Mucosa of descending colon (tissue), 3 donors: Measurements from ENCODE around the gene BCL10. TPM values are rescaled to one million over a fixed set of nuclear protein-coding genes. Genes with fewer than 3 reads are reported as not detected.

ENCODE experiments used
- ATAC-seq: fragments of 200-7000 bp; cut with Tn5 transposase; one replicate; pipeline ENCODE4 v1.9.1; 2020; ENCODE audit warnings: mild to moderate bottlenecking, moderate library complexity
- DNase-seq, 3 donors: peaks; one replicate each; pipeline ENCODE4 v3.0.0-alpha.2; 2020
- H3K36me3 ChIP-seq: fragments of 200-600 bp; one replicate; pipeline ENCODE4 v1.8.0; 2021; ENCODE audit warnings: low read depth, mild to moderate bottlenecking
- H3K4me1 ChIP-seq: fragments of 200-600 bp; one replicate; pipeline ENCODE4 v1.8.0; 2021; ENCODE audit warnings: low read depth, mild to moderate bottlenecking
- H3K4me3 ChIP-seq: fragments of 200-600 bp; one replicate; pipeline ENCODE4 v1.8.0; 2021; ENCODE audit warnings: mild to moderate bottlenecking
- H3K9me3 ChIP-seq: fragments of 200-600 bp; one replicate; pipeline ENCODE4 v1.8.0; 2021; ENCODE audit warnings: mild to moderate bottlenecking
- CTCF ChIP-seq: fragments of 200-600 bp; IDR thresholded peaks from one replicate; pipeline ENCODE4 v1.8.0; 2022; ENCODE audit warnings: antibody characterized with exemption, mild to moderate bottlenecking
- intact Hi-C, 2 donors: fragments of 100-400 bp; cut with DNase I in 1 of 2; cut with micrococcal nuclease in 1 of 2; formaldehyde crosslinking; loops; one replicate each; pipeline versions ENCODE4 v1.11.0 to v1.11.1; 2022; cut with DNase I, micrococcal nuclease
- total RNA-seq, 3 donors: library from RNA; stranded (reverse); fragmentation: NEBNext Ultra II Directional in 2 of 3; extraction: Animal tissue kit (Norgen Biotek cat#: 25700) in 2 of 3; gene quantifications; one replicate each; pipeline versions ENCODE4 v1.2.1 to v1.2.4, GENCODE V29; 2021 to 2023
- donor health status: DM: no; HTN: no; CAD: no; lungs with moderate emphysema.
- donor health status: DM: no; HTN: no; CAD: no.
- donor health status: DM: no; HTN: yes; CAD: no.

BCL10 gene
- total RNA-seq, 3 donors from 2014 or later, result 63.5 to 128 (median 121) TPM

- DNase-seq (no peak), ATAC-seq (no peak)
- intact Hi-C loops, result no loop called here
- no peak for TF ChIP-seq CTCF
- Histone ChIP-seq H3K9me3 (no peaks in the 10 kb centered on the region), H3K36me3 (no peaks in the 10 kb centered on the region), H3K4me3 (no peak overlapping the region), H3K4me1 (no peaks in the 10 kb centered on the region)
Measured at GRCh38 chr1:85320371-85321131, 44.1 kb upstream of the BCL10 start.

GRCh38 chr1:85319931-85320330, 43.5 kb upstream of the BCL10 start:
- H3K9me3 ChIP-seq, result no peaks in the 10 kb centered on the region
- intact Hi-C loops, result loop anchor here in 1 of 2 donors (10.0 kb wide), 1 partner anchor 265 kb away; the partner anchor contains the start of gene CCN1

GRCh38 chr1:85319491-85319890, 43.1 kb upstream of the BCL10 start:
- ATAC-seq, result no peak
- Histone ChIP-seq H3K4me3 (no peak overlapping the region), H3K4me1 (no peaks in the 10 kb centered on the region), H3K36me3 (no peaks in the 10 kb centered on the region), H3K9me3 (no peaks in the 10 kb centered on the region)
- no peak for DNase-seq
- intact Hi-C loops, result loop anchor here in 1 of 2 donors (10.0 kb wide), 1 partner anchor 265 kb away; the partner anchor contains the start of gene CCN1
- no peak for TF ChIP-seq CTCF

More at GRCh38 chr1:85319931-85320330, 43.5 kb upstream of the BCL10 start:
- ATAC-seq (no peak), DNase-seq (no peak)
- H3K4me1 ChIP-seq, result no peaks in the 10 kb centered on the region
- H3K4me3 ChIP-seq, result no peak overlapping the region
- TF ChIP-seq CTCF, result no peak
- H3K36me3 ChIP-seq, result no peaks in the 10 kb centered on the region

GRCh38 chr1:85318217-85318616, 41.8 kb upstream of the BCL10 start:
- DNase-seq (no peak), ATAC-seq (no peak)
- no peaks in the 10 kb centered on the region for H3K36me3 ChIP-seq
- no peak overlapping the region for H3K4me3 ChIP-seq
- H3K4me1 ChIP-seq, result no peaks in the 10 kb centered on the region
- intact Hi-C loops, result loop anchor here in 1 of 2 donors (10.0 kb wide), 1 partner anchor 267 kb away; the partner anchor contains the start of gene CCN1
- no peaks in the 10 kb centered on the region for H3K9me3 ChIP-seq
- TF ChIP-seq CTCF, result no peak

GRCh38 chr1:85317560-85317959, 41.1 kb upstream of the BCL10 start:
- no peaks in the 10 kb centered on the region for H3K36me3 ChIP-seq
- no peak for ATAC-seq
- no peaks in the 10 kb centered on the region for H3K4me1 ChIP-seq
- TF ChIP-seq CTCF, result no peak
- intact Hi-C loops, result loop anchor here in 1 of 2 donors (10.0 kb wide), 1 partner anchor 267 kb away; the partner anchor contains the start of gene CCN1
- DNase-seq, result no peak
- H3K4me3 ChIP-seq, result no peak overlapping the region
- H3K9me3 ChIP-seq, result no peaks in the 10 kb centered on the region
